ENCODE data around the gene ECEL1.

Gene ECEL1

DNA sequence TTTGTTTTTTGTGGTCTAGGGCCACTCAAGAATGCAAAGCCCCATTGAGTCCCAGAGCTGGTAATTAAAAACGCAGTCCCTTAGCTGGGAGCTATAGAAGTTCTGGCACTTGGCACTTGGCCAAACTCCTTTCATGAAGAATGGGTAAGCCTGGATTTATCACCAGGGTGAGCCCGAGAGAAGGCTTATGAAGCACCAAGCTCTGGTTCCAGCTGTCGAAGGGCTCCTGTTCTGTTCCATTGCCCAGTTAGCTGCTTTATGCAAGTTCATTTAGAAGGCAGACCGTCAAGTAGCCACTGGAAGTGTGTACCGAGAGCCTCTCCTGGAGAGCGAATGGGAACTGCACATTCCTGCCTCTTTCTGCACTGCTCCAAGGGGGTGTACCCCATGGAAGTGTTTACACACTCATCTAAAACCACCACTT lies 14.2 kb downstream of the ECEL1 start:
- H3K27ac ChIP-seq = no peak overlapping the region
- TF ChIP-seq, protein P1, sequence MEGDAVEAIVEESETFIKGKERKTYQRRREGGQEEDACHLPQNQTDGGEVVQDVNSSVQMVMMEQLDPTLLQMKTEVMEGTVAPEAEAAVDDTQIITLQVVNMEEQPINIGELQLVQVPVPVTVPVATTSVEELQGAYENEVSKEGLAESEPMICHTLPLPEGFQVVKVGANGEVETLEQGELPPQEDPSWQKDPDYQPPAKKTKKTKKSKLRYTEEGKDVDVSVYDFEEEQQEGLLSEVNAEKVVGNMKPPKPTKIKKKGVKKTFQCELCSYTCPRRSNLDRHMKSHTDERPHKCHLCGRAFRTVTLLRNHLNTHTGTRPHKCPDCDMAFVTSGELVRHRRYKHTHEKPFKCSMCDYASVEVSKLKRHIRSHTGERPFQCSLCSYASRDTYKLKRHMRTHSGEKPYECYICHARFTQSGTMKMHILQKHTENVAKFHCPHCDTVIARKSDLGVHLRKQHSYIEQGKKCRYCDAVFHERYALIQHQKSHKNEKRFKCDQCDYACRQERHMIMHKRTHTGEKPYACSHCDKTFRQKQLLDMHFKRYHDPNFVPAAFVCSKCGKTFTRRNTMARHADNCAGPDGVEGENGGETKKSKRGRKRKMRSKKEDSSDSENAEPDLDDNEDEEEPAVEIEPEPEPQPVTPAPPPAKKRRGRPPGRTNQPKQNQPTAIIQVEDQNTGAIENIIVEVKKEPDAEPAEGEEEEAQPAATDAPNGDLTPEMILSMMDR (conservative IDR thresholded peaks at IDR 0.05) = no peak

GRCh38 chr2:232466221-232466620 lies 21.4 kb downstream of the ECEL1 start:
- no peak overlapping the region for H3K27ac ChIP-seq
- TF ChIP-seq, protein P1 (conservative IDR thresholded peaks at IDR 0.05) = no peak

DNA sequence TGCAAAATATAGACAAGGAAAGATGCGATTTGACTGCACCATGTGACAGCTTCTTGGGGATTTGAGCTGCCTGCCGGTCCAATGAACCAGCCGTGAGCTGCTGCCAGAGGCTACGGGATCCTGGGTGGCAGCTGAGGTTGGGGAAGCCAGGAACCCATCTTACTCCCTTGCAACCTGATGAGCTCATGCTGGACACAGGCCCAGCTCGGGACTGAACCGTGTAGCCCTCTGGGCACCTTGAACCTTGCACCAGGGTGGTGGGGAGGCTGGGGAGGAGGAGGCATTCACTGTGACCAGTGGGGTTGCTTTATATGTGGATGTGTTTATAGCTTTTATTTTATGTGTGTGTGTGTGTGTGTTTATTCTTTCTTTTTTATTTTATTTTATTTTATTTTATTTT lies 22.6 kb downstream of the ECEL1 start:
- H3K27ac ChIP-seq = no peak overlapping the region
- TF ChIP-seq, protein P1 (conservative IDR thresholded peaks at IDR 0.05) = no peak

DNA sequence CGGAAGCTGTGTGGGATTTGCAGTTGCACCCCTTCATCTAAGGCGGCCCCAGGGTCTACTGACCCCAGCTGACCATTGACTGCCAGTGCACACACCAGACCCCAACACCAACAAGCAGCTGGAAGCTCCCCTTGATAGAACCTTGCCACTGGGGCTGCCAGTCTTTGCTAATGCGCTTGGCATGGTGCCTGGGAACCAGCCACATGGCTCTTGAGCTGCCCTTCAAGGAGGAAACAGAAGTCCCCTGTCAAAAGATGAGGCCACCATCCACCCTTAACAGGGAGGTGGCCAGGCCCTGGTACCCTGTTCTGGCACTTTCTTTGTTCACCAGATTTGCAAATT lies 23.1 kb downstream of the ECEL1 start:
- no peak overlapping the region for H3K27ac ChIP-seq
- TF ChIP-seq, protein P1 (conservative IDR thresholded peaks at IDR 0.05) = no peak

- TF ChIP-seq, protein P1 (conservative IDR thresholded peaks at IDR 0.05) = no peak
Measured at GRCh38 chr2:232463701-232464543, 23.7 kb downstream of the ECEL1 start.

DNA sequence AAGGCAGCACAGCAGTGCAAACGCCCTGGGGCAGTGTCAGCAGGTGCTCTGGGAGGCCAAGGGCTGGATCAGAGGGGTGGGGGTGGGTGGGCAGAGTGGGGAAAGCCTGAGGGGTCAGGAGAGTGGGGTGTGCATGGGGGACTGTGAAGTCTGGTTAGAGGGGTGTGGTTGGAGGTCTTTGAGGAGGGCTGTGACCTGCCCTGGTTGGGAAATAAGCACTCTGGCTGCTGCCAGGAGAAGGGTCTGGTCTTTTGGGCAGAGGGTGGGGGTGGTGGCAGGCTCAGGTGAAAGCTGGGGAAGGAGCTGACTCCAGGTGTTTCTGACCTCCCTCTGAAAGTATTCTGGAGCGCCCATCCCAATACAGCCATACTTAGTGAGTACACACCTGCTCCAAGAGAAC lies 27.5 kb downstream of the ECEL1 start:
- H3K27ac ChIP-seq = no peak overlapping the region

More at GRCh38 chr2:232463701-232464543, 23.7 kb downstream of the ECEL1 start:
- H3K27ac ChIP-seq = no peak overlapping the region

DNA sequence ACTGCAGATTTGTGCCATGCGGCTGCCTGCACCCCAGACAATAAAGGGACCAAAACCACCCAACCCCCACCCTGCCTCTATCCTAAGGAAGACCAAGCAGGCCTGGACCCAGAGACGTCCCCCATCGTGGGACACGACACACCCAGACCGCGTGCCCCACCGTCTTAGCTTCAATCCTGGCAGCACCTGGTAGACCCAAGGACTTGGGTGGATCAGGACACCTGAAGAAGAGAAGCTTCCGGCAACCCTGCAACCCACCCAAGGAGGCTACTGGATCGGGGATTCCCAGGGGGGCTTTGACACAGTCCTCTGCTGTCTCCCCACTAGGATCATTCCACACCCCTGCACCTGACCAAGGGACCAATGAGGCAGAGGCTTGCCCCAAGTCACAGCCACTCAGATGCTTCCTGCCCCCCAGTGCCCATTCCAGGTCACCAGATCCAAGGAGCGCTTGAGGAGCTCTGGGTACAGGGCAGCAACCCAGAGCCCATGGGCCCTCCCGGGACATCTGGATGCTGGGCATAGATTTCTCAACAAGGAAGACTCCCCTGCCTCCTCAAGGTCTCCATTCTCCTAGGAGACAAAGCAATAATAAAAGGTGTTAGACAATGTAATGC lies 28.1 kb downstream of the ECEL1 start:
- TF ChIP-seq, protein P1 (conservative IDR thresholded peaks at IDR 0.05) = no peak

More for the DNA sequence above, 27.5 kb downstream of the ECEL1 start:
- TF ChIP-seq, protein P1 (conservative IDR thresholded peaks at IDR 0.05) = no peak

More for the DNA sequence above, 28.1 kb downstream of the ECEL1 start:
- no peak overlapping the region for H3K27ac ChIP-seq
